ENCODE measurements around the gene PPME1.

DNA sequence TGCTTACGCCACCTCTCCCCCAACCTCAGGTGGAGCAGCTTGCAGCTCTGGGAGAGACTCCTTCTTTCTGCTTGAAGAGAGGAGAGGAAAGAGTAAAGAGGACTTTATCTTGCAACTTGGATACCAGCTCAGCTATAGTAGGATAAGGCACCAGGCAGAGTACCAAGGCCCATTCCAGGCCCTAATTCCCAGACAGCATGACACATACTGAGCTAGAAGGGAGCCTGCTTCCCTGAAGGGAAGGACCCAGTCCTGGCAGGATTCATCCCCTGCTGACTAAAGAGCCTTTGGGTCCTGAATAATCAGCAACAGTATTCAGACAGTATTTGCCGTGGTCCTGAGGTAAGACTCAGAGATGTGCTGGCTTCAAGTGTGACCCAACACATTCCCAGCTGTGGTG lies 41.4 kb downstream of the PPME1 start:
- TF ChIP-seq, protein P1, sequence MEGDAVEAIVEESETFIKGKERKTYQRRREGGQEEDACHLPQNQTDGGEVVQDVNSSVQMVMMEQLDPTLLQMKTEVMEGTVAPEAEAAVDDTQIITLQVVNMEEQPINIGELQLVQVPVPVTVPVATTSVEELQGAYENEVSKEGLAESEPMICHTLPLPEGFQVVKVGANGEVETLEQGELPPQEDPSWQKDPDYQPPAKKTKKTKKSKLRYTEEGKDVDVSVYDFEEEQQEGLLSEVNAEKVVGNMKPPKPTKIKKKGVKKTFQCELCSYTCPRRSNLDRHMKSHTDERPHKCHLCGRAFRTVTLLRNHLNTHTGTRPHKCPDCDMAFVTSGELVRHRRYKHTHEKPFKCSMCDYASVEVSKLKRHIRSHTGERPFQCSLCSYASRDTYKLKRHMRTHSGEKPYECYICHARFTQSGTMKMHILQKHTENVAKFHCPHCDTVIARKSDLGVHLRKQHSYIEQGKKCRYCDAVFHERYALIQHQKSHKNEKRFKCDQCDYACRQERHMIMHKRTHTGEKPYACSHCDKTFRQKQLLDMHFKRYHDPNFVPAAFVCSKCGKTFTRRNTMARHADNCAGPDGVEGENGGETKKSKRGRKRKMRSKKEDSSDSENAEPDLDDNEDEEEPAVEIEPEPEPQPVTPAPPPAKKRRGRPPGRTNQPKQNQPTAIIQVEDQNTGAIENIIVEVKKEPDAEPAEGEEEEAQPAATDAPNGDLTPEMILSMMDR (IDR thresholded peaks at IDR 0.05; ENCODE audit: insufficient read depth, low read depth, low read length), result no peak
- TF ChIP-seq EZH2 (IDR thresholded peaks at IDR 0.05; ENCODE audit: insufficient read depth, low read length), result no peak

Data from astrocyte (in vitro differentiated cells and primary cell).